Glomerular visceral epithelial cell (primary cell): ENCODE measurements around the gene DNAJC21.

ENCODE experiments used
- DNase-seq: peaks from one replicate; pipeline ENCODE4 v3.0.0-alpha.2; 2016; ENCODE audit errors: extremely low spot score

The DNAJC21 gene

DNA sequence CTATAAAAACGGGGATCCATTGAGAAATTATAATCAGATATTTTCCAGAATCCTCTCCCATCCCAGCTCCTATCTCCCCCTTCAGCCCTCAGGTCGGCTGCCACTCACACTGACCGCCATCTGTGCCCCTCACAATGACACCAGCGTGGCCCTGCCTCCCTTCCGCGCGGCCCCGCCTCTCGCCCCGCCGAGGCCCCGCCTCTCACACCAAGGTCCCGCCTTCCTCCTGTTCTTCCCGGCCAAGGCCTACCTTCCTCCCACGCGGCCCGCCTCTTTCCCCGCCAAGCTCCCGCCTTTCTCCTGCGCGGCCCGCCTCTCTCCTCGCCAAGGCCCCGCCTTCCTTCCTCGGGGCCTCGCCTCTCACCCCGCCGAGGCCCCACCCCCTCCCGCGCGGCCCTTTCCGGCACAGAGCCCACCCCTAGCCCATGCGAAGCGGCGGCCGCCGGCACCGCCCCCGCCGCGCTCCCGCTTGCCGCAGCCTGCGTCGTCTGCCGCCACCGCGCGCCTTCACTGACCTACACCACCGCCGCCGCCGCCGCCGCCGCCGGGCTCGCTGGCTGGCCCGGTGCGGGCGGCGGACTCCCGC is at the start of gene DNAJC21:
Gene DNAJC21 (plus strand): TSS at position 426 of the 586 bp plus-strand sequence. CDS start 261 bp downstream, outside the sequence.
- peak; percentile 99 for DNase-seq

DNA sequence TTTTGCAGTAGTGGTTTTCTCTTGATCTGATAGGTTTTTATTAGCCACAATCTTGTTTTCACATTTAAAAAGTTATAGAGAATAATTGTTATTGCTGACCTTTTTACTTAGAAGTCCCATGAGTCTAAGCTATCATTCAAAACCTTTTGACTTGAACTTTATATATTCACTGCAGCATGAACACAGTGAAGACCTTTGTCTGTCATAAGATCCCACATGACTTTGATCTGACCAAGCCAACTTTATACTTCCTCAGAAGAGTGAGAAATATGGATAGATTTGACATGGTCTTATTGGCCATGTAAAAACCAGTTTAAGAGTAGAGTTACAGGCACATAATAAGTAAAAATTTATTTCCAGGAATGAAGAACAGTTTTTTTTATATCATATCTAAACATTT is 48.1 kb upstream of the DNAJC21 start:
- no peak for DNase-seq

- DNase-seq: peak; percentile 36
Measured at GRCh38 chr5:34886392-34887119, 42.8 kb upstream of the DNAJC21 start.

- DNase-seq: no peak
Measured at GRCh38 chr5:34889394-34889793, 40.0 kb upstream of the DNAJC21 start.

GRCh38 chr5:34891981-34892380 is 37.4 kb upstream of the DNAJC21 start:
- no peak for DNase-seq

GRCh38 chr5:34892414-34892813 is 36.9 kb upstream of the DNAJC21 start:
- DNase-seq: no peak

- DNase-seq: no peak
Measured at GRCh38 chr5:34894716-34895115, 34.6 kb upstream of the DNAJC21 start.

DNA sequence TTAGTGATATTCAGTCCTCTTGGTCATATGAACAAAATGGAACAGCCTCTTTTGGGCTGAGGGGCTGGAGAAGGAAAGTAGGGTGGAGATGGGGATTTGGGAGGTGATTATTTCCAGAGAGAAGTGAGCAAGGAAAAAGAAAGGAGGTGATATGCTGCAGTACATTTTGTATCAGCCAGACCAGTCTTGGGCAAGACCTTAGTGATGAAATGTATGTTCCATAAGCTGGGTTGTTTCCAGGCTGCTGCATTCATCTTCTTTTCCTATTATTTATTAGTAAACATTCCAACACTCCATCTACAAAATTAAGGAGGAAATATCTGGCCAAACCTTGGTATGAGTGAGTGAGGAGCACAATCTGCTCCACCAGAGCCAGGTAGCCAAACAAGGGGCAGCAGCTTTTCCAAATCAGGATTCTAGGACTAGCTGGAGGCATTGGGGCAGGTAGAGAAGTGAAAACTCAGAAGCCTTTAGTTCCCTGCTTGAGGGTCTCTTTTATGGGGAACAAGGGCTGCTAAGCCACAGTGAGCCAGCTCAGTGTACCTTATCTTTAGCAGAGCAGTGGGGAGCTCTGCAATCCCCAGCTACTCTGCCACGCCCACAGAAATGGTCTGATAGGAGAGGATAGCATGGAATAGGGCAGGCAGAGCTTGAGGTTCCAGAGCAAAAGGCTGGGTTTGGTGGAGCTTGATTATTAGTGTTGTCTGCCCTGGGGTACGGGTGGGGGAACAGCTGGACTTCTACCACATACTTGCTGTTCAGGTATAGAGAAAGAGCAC is 33.5 kb upstream of the DNAJC21 start:
- no peak for DNase-seq

GRCh38 chr5:34897646-34898045 is 31.7 kb upstream of the DNAJC21 start:
- no peak for DNase-seq

GRCh38 chr5:34898258-34898895 is 31.0 kb upstream of the DNAJC21 start:
- DNase-seq: peak; percentile 76

GRCh38 chr5:34899066-34899465 is 30.3 kb upstream of the DNAJC21 start:
- DNase-seq: no peak

GRCh38 chr5:34900652-34901051 is 28.7 kb upstream of the DNAJC21 start:
- DNase-seq: no peak

GRCh38 chr5:34903260-34903659 is 26.1 kb upstream of the DNAJC21 start:
- DNase-seq: no peak

DNA sequence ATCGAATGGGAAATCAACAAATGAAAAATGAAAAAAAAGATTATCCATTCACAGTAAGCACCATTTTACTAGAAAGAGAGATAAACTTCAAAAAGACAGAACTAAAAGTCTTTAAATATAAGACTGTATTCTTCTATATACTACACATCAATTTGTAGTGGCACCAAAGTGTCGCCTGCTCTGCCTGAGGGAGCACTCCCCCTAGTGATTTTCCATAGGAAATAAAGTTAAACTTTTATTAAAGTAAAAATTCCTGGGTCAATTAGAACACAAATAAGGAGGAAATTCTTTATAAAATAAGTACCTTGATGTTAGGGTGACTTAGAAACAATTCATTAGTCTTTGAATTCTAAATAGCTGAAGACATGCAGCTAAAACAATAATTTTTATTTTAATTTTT is 23.8 kb upstream of the DNAJC21 start:
- DNase-seq: no peak

GRCh38 chr5:34913072-34913471 is 16.3 kb upstream of the DNAJC21 start:
- no peak for DNase-seq

GRCh38 chr5:34914671-34915138 is 14.7 kb upstream of the DNAJC21 start:
- DNase-seq: peak; percentile 41

- DNase-seq: peak; percentile 98
Measured at GRCh38 chr5:34915139-34915855, 14.1 kb upstream of the DNAJC21 start, which contains the start of the genes BRIX1 and RAD1. Gene BRIX1 (plus strand): TSS chr5:34915711. CDS start chr5:34915739, 28 bp downstream. Gene RAD1 (minus strand): TSS chr5:34915504. CDS start chr5:34914892, 612 bp downstream.

DNA sequence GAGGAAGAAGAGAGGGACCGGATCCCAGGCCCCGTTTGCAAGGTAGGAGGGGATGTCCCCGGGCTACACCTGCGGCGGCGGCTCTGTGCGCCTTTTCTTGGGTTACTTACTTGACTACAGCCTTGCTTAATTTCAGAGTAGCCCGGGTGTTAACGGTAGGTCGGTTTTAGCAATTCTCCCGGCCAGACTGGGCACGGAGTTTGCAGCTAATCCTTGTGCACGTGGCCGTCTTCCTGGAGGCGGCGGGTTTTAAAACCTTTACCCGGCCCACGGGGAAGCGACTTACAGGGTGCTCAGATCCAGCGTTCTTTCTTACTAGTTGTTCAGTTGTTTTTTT is 13.5 kb upstream of the DNAJC21 start:
- DNase-seq: no peak

- DNase-seq: no peak
Measured at GRCh38 chr5:34916518-34916917, 12.8 kb upstream of the DNAJC21 start.

GRCh38 chr5:34918025-34918424 is 11.3 kb upstream of the DNAJC21 start:
- DNase-seq: no peak

- no peak for DNase-seq
Measured at GRCh38 chr5:34919077-34919476, 10.3 kb upstream of the DNAJC21 start.
